ENCODE results near the gene LAMA2. TPM values are rescaled to one million over a fixed set of nuclear protein-coding genes. Genes with fewer than 3 reads are reported as not detected.

The LAMA2 gene
- total RNA-seq, 1 donor from 2014 or later: 0.27 TPM

GRCh38 chr6:128885381-128885780, 2.4 kb downstream of the LAMA2 start:
- Mint-ChIP-seq H3K9me3 (no peaks in the 10 kb centered on the region), H3K36me3 (ENCODE audit: low read depth) (no peaks in the 10 kb centered on the region), H3K4me3 (no peak overlapping the region), H3K27ac (no peak overlapping the region), H3K4me1 (peaks cover 3% of the 10 kb centered on the region), H3K27me3 (peaks cover 9% of the 10 kb centered on the region)
- POLR2A ChIA-PET: no interaction called here
- DNase-seq (no peak), ATAC-seq (ENCODE audit: low read depth) (no peak)
- intact Hi-C loops (cut with micrococcal nuclease): no loop called here
- no peak for TF ChIP-seq CTCF (IDR thresholded peaks at IDR 0.05)
- CTCF ChIA-PET: no interaction called here

- Mint-ChIP-seq H3K27me3 (peaks cover 9% of the 10 kb centered on the region), H3K4me1 (peaks cover 3% of the 10 kb centered on the region), H3K36me3 (ENCODE audit: low read depth) (no peaks in the 10 kb centered on the region), H3K27ac (no peak overlapping the region), H3K4me3 (no peak overlapping the region), H3K9me3 (no peaks in the 10 kb centered on the region)
- ATAC-seq (ENCODE audit: low read depth): no peak
- no peak for DNase-seq
- ChIA-PET CTCF (no interaction called here), POLR2A (no interaction called here)
- TF ChIP-seq CTCF (IDR thresholded peaks at IDR 0.05): no peak
- intact Hi-C loops (cut with micrococcal nuclease): no loop called here
These were observed 3.8 kb downstream of the LAMA2 start for GRCh38 chr6:128886706-128887105.

GRCh38 chr6:128888444-128889175, 5.7 kb downstream of the LAMA2 start:
- CTCF ChIA-PET: no interaction called here
- intact Hi-C loops (cut with micrococcal nuclease): no loop called here
- H3K27ac Mint-ChIP-seq: no peak overlapping the region
- DNase-seq (no peak), ATAC-seq (ENCODE audit: low read depth) (no peak)
- POLR2A ChIA-PET: no interaction called here
- H3K9me3 Mint-ChIP-seq: no peaks in the 10 kb centered on the region
- no peak overlapping the region for H3K4me3 Mint-ChIP-seq
- no peaks in the 10 kb centered on the region for H3K36me3 Mint-ChIP-seq (ENCODE audit: low read depth)
- no peak for TF ChIP-seq CTCF (IDR thresholded peaks at IDR 0.05)
- no peaks in the 10 kb centered on the region for H3K27me3 Mint-ChIP-seq
- no peaks in the 10 kb centered on the region for H3K4me1 Mint-ChIP-seq

- Mint-ChIP-seq H3K4me3 (no peak overlapping the region), H3K27ac (no peak overlapping the region), H3K36me3 (ENCODE audit: low read depth) (no peaks in the 10 kb centered on the region), H3K27me3 (no peaks in the 10 kb centered on the region), H3K4me1 (no peaks in the 10 kb centered on the region), H3K9me3 (no peaks in the 10 kb centered on the region)
- no peak for TF ChIP-seq CTCF (IDR thresholded peaks at IDR 0.05)
- no peak for ATAC-seq (ENCODE audit: low read depth)
- intact Hi-C loops (cut with micrococcal nuclease): no loop called here
- CTCF ChIA-PET: no interaction called here
- DNase-seq: no peak
- POLR2A ChIA-PET: no interaction called here
These were observed 6.9 kb downstream of the LAMA2 start for GRCh38 chr6:128889870-128890269.

GRCh38 chr6:128892079-128892478, 9.1 kb downstream of the LAMA2 start:
- Mint-ChIP-seq H3K4me1 (no peaks in the 10 kb centered on the region), H3K36me3 (ENCODE audit: low read depth) (no peaks in the 10 kb centered on the region), H3K27me3 (no peaks in the 10 kb centered on the region), H3K4me3 (no peak overlapping the region), H3K9me3 (no peaks in the 10 kb centered on the region), H3K27ac (no peak overlapping the region)
- DNase-seq: no peak
- TF ChIP-seq CTCF (IDR thresholded peaks at IDR 0.05): no peak
- CTCF ChIA-PET: no interaction called here
- no peak for ATAC-seq (ENCODE audit: low read depth)
- POLR2A ChIA-PET: no interaction called here
- intact Hi-C loops (cut with micrococcal nuclease): no loop called here
